HFF-Myc (cell line): ENCODE measurements around the gene ZNF335.
"Not testable (repeated sequence)": the region's sequence is repeated elsewhere in the genome, so short reads cannot be mapped to it uniquely, and the experiment has no call there.

Experiments
- DNase-seq: peaks from one replicate; pipeline ENCODE4 v3.0.0-alpha.2; 2011; ENCODE audit warnings: low read depth; ENCODE audit errors: extremely low read depth
- H3K4me3 ChIP-seq: replicated peaks from 2 replicates; pipeline ENCODE4 v1.5.1; 2011; ENCODE audit warnings: low read depth, mild to moderate bottlenecking, control low read depth, low read length
- TF ChIP-seq, protein P1 (sequence below): IDR thresholded peaks from 2 replicates; pipeline ENCODE4 v1.5.1; 2012; ENCODE audit warnings: mild to moderate bottlenecking, low read depth, low read length, control low read depth; ENCODE audit errors: missing control alignments

ZNF335 gene

GRCh38 chr20:45998337-45998736 is 26.3 kb upstream of the ZNF335 start:
- TF ChIP-seq, protein P1, sequence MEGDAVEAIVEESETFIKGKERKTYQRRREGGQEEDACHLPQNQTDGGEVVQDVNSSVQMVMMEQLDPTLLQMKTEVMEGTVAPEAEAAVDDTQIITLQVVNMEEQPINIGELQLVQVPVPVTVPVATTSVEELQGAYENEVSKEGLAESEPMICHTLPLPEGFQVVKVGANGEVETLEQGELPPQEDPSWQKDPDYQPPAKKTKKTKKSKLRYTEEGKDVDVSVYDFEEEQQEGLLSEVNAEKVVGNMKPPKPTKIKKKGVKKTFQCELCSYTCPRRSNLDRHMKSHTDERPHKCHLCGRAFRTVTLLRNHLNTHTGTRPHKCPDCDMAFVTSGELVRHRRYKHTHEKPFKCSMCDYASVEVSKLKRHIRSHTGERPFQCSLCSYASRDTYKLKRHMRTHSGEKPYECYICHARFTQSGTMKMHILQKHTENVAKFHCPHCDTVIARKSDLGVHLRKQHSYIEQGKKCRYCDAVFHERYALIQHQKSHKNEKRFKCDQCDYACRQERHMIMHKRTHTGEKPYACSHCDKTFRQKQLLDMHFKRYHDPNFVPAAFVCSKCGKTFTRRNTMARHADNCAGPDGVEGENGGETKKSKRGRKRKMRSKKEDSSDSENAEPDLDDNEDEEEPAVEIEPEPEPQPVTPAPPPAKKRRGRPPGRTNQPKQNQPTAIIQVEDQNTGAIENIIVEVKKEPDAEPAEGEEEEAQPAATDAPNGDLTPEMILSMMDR = no peak
- no peak overlapping the region for H3K4me3 ChIP-seq
- DNase-seq = no peak

DNA sequence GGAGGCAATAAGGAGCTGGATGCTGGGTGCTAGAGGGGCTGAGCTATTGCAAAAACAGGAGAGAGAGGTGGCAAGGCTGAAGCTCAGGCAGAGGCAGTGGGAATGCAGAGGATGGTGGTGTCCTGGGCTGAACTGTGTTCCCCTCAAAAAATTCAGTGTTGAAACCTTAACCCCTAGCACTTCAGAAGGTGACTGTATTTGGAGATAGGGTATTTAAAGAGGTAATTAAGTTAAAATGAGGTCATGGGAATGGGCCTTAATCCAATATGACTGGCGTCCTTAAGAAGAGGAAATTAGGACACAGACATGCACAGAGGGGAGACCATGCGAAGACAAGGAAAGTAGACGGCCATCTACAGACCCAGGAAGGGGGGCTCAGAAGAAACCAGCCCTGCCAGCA is 25.2 kb upstream of the ZNF335 start:
- TF ChIP-seq, protein P1 = no peak
- DNase-seq = no peak
- no peak overlapping the region for H3K4me3 ChIP-seq

DNA sequence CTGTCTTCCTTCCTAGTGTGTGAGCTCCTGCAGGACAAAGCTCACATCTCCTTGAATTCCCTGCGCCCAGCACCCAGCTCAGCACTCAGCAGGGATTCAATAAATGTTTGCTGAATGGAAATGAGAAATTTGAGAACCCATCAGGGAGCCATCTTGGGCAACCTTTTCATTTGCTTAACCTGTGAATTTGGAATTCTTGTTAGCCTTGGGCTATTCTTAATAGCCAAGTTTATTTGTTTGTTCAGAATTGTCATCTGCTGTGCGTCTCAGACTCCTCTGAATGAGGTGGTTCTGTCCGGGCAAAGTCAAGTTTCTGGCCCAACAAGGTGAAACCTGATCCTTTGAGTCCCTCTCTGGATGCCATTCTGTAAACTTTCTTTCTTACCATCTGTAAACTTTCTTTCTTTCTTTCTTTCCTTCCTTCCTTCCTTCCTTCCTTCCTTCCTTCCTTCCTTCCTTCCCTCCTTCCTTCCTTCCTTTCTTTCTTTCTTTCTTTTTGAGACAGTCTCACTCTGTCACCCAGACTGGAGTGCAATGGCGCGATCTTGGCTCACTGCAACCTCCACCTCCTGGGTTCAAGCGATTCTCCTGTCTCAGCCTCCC is 23.6 kb upstream of the ZNF335 start:
- DNase-seq, H3K4me3 ChIP-seq: not testable (repeated sequence)

- TF ChIP-seq, protein P1 = no peak
- H3K4me3 ChIP-seq = no peak overlapping the region
- no peak for DNase-seq
These were observed 22.9 kb upstream of the ZNF335 start for GRCh38 chr20:45994761-45995493.

DNA sequence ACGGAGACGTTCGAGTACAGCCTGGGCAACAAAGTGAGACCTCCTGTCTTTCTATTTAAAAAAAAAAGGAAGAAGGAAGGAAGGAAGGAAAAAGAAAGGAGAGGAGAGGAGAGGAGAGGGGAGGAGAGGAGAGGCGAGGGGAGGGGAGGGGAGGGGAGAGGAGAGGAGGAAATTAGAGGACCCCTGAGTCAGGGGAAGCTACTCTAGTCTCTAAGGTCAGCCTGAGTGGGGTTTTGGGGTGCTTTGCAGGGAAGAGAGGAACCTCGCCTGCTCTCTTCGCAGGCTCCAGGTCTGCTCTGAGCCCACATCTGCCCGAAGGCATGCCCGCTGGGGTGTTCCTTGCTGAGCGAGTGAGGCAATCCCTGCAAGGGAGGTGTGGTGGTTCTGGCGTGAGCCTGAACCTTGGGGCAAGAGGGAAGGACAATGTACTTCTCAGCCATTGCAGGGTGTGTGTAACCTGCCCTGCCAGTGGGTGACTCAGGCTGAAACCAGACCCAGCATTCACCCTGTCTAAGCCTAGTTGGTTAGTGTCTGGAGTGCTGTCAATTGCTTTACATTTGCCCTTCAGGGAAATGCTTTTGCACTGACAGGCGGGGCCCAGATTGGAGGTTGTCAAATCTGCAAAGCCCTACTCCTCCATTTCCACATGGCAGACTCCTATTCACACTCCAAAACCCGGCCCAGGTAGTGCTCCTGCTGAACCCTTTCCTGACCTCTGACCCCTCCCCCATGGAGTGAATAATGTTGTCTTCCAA is 21.4 kb upstream of the ZNF335 start:
- DNase-seq = no peak
- H3K4me3 ChIP-seq = no peak overlapping the region
- TF ChIP-seq, protein P1 = no peak

DNA sequence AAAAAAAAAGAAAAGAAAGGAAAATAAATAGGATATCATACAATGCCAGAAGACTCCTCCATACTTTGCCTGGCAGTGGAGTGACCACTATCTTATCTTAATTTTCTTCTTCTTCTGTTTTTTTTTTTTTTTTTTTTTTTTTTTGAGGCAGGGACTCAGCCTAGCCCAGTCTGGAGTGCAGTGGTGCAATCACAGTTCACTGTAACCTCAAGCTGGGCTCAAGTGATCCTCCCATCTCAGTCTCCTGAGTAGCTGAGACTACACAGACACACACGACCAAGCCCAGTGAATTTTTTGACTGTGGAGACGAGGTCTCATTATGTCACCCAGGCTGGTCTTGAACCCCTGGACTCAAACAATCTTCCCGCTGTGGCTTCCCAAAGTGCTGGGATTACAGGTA is 19.6 kb upstream of the ZNF335 start:
- TF ChIP-seq, protein P1 = no peak
- DNase-seq = no peak
- H3K4me3 ChIP-seq = no peak overlapping the region

DNA sequence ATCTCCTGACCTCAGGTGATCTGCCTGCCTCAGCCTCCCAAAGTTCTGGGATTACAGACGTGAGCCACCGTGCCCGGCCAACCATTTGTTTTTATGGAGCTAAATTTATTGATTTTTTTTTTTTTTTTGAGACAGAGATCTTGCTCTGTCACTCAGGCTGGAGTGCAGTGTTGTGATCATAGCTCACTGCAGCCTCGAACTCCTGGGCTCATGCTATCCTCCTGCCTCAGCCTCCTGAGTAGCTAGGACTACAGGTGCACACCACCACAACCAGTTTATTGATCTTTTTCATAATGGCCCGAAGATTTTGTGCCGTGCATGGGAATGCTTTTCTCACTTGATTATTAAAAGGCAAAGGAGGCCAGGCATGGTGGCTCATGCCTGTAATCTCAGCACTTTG is 16.8 kb upstream of the ZNF335 start:
- not testable (repeated sequence) for DNase-seq, H3K4me3 ChIP-seq
